Iris pigment epithelial cell (primary cell): ENCODE results near the gene DCAF11.
"Not testable (repeated sequence)": the region's sequence is repeated elsewhere in the genome, so short reads cannot be mapped to it uniquely, and the experiment has no call there.

Experiments used
- DNase-seq: peaks from one replicate; pipeline ENCODE4 v3.0.0-alpha.2; 2011; ENCODE audit warnings: low read depth

Gene DCAF11

GRCh38 chr14:24096545-24097181 is 17.9 kb upstream of the DCAF11 start:
- DNase-seq = no peak

- DNase-seq = no peak
These were observed 16.2 kb upstream of the DCAF11 start for GRCh38 chr14:24098229-24098926.

GRCh38 chr14:24098927-24099813 is 15.4 kb upstream of the DCAF11 start:
- DNase-seq = no peak

DNA sequence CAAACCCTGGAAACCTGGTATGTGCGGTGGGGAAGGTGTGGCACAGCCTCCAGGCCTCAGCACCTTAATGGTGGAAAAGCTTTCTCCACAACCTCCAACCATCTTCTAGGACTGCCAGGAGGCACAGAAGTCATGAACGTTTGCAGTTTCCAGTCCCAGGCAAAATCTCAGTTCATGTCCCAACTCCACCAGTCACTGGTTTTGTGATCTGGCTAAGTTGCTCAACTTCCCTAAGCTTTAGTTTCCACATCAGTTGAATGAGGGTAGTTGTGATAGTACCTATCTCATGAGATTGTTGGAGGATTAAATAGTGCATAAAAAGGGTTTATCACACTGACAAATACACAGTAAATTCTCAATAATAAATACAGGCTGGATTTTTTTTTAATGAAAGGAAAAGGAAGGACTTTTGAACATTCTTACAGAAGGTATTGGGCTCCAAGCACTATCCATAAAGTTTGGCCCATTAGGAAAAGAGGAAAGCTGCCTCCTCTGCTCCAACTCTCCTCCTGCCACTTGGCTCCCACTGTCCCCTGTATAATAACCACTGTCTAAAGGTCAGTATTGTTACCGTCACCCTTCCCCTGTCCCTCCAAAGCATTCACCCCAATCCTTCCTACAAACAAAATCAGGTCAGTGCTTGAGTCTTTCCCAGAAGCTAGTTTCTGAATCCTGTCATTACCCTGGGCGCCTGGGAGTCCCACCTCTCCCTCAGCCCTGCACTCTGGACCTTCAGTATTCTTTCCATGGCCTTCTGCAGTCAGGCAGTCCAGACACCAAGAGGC is 14.2 kb upstream of the DCAF11 start:
- no peak for DNase-seq

GRCh38 chr14:24100982-24101494 is 13.5 kb upstream of the DCAF11 start:
- no peak for DNase-seq

- no peak for DNase-seq
These were observed 12.1 kb upstream of the DCAF11 start for GRCh38 chr14:24102357-24103048.

DNA sequence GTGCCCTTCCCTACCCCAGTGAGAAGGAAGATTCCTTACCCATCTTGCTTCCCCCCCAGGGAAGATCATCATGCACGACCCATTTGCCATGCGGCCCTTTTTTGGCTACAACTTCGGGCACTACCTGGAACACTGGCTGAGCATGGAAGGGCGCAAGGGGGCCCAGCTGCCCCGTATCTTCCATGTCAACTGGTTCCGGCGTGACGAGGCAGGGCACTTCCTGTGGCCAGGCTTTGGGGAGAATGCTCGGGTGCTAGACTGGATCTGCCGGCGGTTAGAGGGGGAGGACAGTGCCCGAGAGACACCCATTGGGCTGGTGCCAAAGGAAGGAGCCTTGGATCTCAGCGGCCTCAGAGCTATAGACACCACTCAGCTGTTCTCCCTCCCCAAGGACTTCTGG is 11.1 kb upstream of the DCAF11 start:
- DNase-seq = no peak

GRCh38 chr14:24105609-24106239 is 8.9 kb upstream of the DCAF11 start:
- DNase-seq = not testable (repeated sequence)

DNA sequence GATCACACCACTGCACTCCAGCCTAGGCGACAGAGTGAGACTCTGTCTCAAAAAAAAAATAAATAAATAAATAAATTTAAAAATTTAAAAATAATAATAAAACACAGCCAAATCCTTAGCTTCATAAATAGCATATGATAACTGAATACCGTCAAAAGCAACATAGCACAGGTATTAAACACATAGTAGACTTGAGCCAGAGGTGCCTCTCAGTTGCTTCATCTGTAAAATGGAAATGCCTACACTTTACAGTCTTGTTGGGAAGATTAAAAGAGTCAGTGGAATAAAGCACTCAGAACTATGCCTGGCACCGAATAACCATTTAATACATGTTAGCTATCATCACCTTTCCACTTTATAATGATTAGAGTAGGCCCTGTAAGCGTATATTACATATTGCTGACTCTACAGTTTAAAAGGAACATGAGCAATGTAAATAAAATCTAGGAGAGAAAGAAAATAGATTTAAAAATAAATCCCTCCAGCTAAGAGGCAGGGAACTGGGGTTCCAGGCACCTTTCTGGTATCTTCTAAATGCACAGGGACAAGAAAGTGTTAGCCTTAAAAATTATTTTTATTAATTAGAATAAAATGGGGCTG is 7.8 kb upstream of the DCAF11 start:
- no peak for DNase-seq

GRCh38 chr14:24108336-24108874 is 6.2 kb upstream of the DCAF11 start:
- no peak for DNase-seq

DNA sequence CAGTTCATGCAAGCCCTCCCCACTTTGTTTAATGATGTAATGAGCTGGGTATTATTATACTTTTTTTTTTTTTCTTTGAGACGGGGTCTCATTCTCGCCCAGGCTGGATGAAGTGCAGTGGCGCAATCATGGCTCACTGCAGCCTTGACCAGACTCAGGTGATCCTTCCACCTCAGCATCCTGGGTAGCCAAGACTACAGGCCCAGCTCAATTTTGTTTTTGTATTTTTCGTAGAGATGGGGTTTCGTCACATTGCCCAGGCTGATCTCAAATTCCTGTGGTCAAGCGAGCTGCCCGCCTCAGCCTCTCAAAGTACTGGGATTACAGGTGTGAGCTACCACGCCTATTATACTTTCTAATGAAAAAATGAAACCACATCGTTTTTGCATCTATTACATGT is 4.5 kb upstream of the DCAF11 start:
- no peak for DNase-seq

DNA sequence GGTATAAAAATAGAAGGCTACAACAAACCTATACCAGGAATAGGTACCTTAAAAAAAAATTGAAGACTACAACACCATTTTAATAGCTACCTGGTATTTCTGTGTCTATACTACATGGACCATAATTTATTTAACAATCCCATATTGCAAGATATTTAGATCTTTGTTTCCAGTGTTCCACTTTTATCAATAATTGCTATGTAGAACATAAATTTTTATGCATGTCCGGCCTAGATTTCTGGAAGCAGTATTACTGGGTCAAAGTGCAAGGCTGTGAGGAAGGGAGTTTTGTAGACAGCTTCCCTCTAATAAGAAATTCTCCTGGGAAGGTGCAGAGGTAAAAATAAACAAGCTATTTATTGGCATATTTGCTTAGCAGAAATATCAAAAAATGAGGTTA is 4.1 kb upstream of the DCAF11 start:
- DNase-seq = no peak

DNA sequence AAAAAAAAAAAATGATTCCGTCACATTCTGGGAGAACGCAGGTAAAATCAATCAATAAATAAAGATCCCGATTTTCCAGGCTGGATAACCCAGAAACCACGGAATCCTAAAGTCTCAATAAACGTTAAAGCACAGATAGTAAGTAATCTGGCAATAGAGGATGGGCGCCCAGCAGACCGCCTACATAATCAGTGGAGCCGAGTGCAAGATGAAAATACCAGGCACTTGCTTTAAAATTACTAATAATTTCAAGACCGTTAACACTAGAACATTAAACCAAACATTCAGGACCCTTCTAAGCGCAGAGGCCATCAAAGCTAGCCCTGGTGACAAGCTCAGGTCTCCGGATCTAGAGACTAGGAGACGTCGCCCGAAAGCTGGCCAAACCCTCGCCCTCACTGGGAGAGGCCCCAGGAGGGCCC is 1.2 kb upstream of the DCAF11 start:
- DNase-seq = peak; percentile 12

GRCh38 chr14:24113801-24114531 is 611 bp upstream of the DCAF11 start:
- peak; percentile 93 for DNase-seq

- no peak for DNase-seq
These were observed 998 bp downstream of the DCAF11 start for GRCh38 chr14:24115422-24116127.

- no peak for DNase-seq
These were observed 1.7 kb downstream of the DCAF11 start for GRCh38 chr14:24116128-24116814.

GRCh38 chr14:24117179-24117578 is 2.6 kb downstream of the DCAF11 start:
- DNase-seq = no peak

DNA sequence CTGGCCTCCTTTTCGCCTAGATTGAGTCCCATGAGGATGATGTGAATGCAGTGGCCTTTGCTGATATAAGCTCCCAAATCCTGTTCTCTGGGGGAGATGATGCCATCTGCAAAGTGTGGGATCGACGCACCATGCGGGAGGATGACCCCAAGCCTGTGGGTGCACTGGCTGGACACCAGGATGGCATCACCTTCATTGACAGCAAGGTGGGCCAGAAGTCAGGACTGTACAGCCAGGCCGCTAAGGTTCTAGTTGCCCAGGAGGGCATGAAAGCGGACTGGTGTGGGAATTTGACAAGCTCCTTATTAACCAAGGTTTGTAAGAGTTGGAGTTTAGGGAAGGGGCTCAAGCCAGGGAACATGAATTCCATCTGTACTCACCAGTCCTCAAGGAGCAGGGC is 5.1 kb downstream of the DCAF11 start:
- no peak for DNase-seq
